H9 (cell line): ENCODE data around the gene SRPX2. TPM values are rescaled to one million over a fixed set of nuclear protein-coding genes. Genes with fewer than 3 reads are reported as not detected.

Experiments used
- DNase-seq: peaks from one replicate; pipeline ENCODE4 v3.0.0-alpha.2; 2017
- H2AFZ ChIP-seq: one replicate; pipeline ENCODE4 v1.6.1; 2013; ENCODE audit warnings: mild to moderate bottlenecking, low read length, control low read depth, moderate library complexity
- H2AK5ac ChIP-seq: 2 replicates; pipeline ENCODE4 v1.6.1; 2013; ENCODE audit warnings: low read length, control low read depth, mixed read lengths; ENCODE audit not compliant: insufficient read length
- H2BK120ac ChIP-seq: one replicate; pipeline ENCODE4 v1.6.1; 2013; ENCODE audit warnings: low read depth, mild to moderate bottlenecking, low read length, control low read depth, inconsistent platforms; ENCODE audit not compliant: poor library complexity, severe bottlenecking
- H2BK12ac ChIP-seq: 2 replicates; pipeline ENCODE4 v1.6.1; 2013; ENCODE audit warnings: low read length, control low read depth, mixed read lengths, low read depth; ENCODE audit not compliant: insufficient read length
- H2BK15ac ChIP-seq: 2 replicates; pipeline ENCODE4 v1.6.1; 2013; ENCODE audit warnings: low read depth, low read length, control low read depth
- H2BK20ac ChIP-seq: one replicate; pipeline ENCODE4 v1.6.1; 2013; ENCODE audit warnings: low read depth, mild to moderate bottlenecking, low read length, control low read depth, inconsistent platforms; ENCODE audit not compliant: poor library complexity, severe bottlenecking
- H2BK5ac ChIP-seq: 2 replicates; pipeline ENCODE4 v1.6.1; 2013; ENCODE audit warnings: low read length, control low read depth, mixed read lengths; ENCODE audit not compliant: insufficient read length
- H3K14ac ChIP-seq: 2 replicates; pipeline ENCODE4 v1.6.1; 2013; ENCODE audit warnings: low read length, control low read depth; ENCODE audit not compliant: insufficient read depth
- H3K18ac ChIP-seq: 2 replicates; pipeline ENCODE4 v1.6.1; 2013; ENCODE audit warnings: low read depth, mild to moderate bottlenecking, mixed read lengths, low read length, control low read depth; ENCODE audit not compliant: insufficient read length
- H3K23ac ChIP-seq: 2 replicates; pipeline ENCODE4 v1.6.1; 2013; ENCODE audit warnings: low read length, control low read depth, mixed read lengths, low read depth; ENCODE audit not compliant: insufficient read length
- H3K23me2 ChIP-seq: 2 replicates; pipeline ENCODE4 v1.6.1; 2013; ENCODE audit warnings: low read depth, mild to moderate bottlenecking, mixed read lengths, low read length, control low read depth; ENCODE audit not compliant: insufficient read length, poor library complexity, severe bottlenecking
- H3K27ac ChIP-seq: 2 replicates; pipeline ENCODE4 v1.5.1; 2013; ENCODE audit warnings: low read length, control low read depth, mixed read lengths, low read depth; ENCODE audit not compliant: insufficient read length
- H3K27me3 ChIP-seq: 2 replicates; pipeline ENCODE4 v1.6.1; 2013; ENCODE audit warnings: low read length, control low read depth, inconsistent platforms; ENCODE audit not compliant: insufficient read depth
- H3K4ac ChIP-seq: 2 replicates; pipeline ENCODE4 v1.6.1; 2013; ENCODE audit warnings: low read depth, mild to moderate bottlenecking, control low read depth, inconsistent platforms, low read length, moderate library complexity
- H3K4me1 ChIP-seq: 2 replicates; pipeline ENCODE4 v1.6.1; 2013; ENCODE audit warnings: low read length, control low read depth, inconsistent platforms; ENCODE audit not compliant: insufficient read depth
- H3K4me2 ChIP-seq: 2 replicates; pipeline ENCODE4 v1.6.1; 2013; ENCODE audit warnings: low read length, control low read depth, mixed read lengths; ENCODE audit not compliant: insufficient read length, insufficient read depth
- H3K56ac ChIP-seq: 2 replicates; pipeline ENCODE4 v1.6.1; 2013; ENCODE audit warnings: low read depth, mild to moderate bottlenecking, mixed read lengths, low read length, control low read depth; ENCODE audit not compliant: insufficient read length
- H3K79me1 ChIP-seq: 2 replicates; pipeline ENCODE4 v1.6.1; 2013; ENCODE audit warnings: low read depth, mild to moderate bottlenecking, moderate library complexity, low read length, control low read depth, inconsistent platforms; ENCODE audit not compliant: insufficient read depth, poor library complexity, severe bottlenecking
- H3K79me2 ChIP-seq: 2 replicates; pipeline ENCODE4 v1.6.1; 2013; ENCODE audit warnings: low read length, control low read depth, inconsistent platforms; ENCODE audit not compliant: insufficient read depth
- H3K9ac ChIP-seq: 2 replicates; pipeline ENCODE4 v1.6.1; 2013; ENCODE audit warnings: low read length, control low read depth, mixed read lengths; ENCODE audit not compliant: insufficient read length; ENCODE audit errors: extremely low read depth
- H3K9me3 ChIP-seq: one replicate; pipeline ENCODE4 v1.6.1; 2013; ENCODE audit warnings: low read depth, low read length, inconsistent platforms; ENCODE audit not compliant: control insufficient read depth
- H3T11ph ChIP-seq: one replicate; pipeline ENCODE4 v1.6.1; 2013; ENCODE audit warnings: mild to moderate bottlenecking, low read length, control low read depth, inconsistent platforms
- H4K20me1 ChIP-seq: one replicate; pipeline ENCODE4 v1.6.1; 2013; ENCODE audit not compliant: control insufficient read depth, insufficient read length, insufficient read depth
- H4K5ac ChIP-seq: 2 replicates; pipeline ENCODE4 v1.6.1; 2013; ENCODE audit warnings: low read depth, mild to moderate bottlenecking, mixed read lengths, low read length, control low read depth; ENCODE audit not compliant: insufficient read length
- H4K8ac ChIP-seq: replicated peaks from 2 replicates; pipeline ENCODE4 v1.6.1; 2013; ENCODE audit warnings: low read length, control low read depth, mixed read lengths, low read depth; ENCODE audit not compliant: insufficient read length
- H4K91ac ChIP-seq: 2 replicates; pipeline ENCODE4 v1.6.1; 2013; ENCODE audit warnings: low read depth, mild to moderate bottlenecking, moderate library complexity, mixed read lengths, low read length, control low read depth; ENCODE audit not compliant: insufficient read length
- H3K27ac Mint-ChIP-seq, 3 experiments: 2 replicates in 2 of 3; 3 replicates in 1 of 3; pipeline ENCODE4 v1.8.0; 2020 to 2021; ENCODE audit warnings: mixed read lengths in 3 of 3, mild to moderate bottlenecking in 1 of 3, moderate library complexity in 1 of 3
- H3K27me3 Mint-ChIP-seq: 2 replicates; pipeline ENCODE4 v1.8.0; 2021; ENCODE audit warnings: low read depth, mild to moderate bottlenecking, moderate library complexity, mixed read lengths
- H3K36me3 Mint-ChIP-seq, 3 experiments: 2 replicates in 2 of 3; 3 replicates in 1 of 3; pipeline ENCODE4 v1.8.0; 2020 to 2021; ENCODE audit warnings: low read depth in 3 of 3, mixed read lengths in 3 of 3; ENCODE audit not compliant: insufficient read depth in 1 of 3
- H3K4me1 Mint-ChIP-seq, 2 experiments: 2 replicates each; pipeline ENCODE4 v1.8.0; 2020; ENCODE audit warnings: mixed read lengths in 2 of 2
- H3K4me3 Mint-ChIP-seq, 2 experiments: 2 replicates in 1 of 2; 3 replicates in 1 of 2; pipeline ENCODE4 v1.8.0; 2020 to 2021; ENCODE audit warnings: mild to moderate bottlenecking in 2 of 2, mixed read lengths in 2 of 2, moderate library complexity in 1 of 2
- H3K9me3 Mint-ChIP-seq, 2 experiments: 2 replicates in 1 of 2; 3 replicates in 1 of 2; pipeline ENCODE4 v1.8.0; 2020; ENCODE audit warnings: mild to moderate bottlenecking in 2 of 2, mixed read lengths in 2 of 2, moderate library complexity in 1 of 2
- whole genome bisulfite sequencing: extraction: QIAGEN DNeasy Blood & Tissue Kit; methylation state at CpG from one replicate; pipeline ENCODE4 v1.1.7; 2013; ENCODE audit warnings: missing lambda C conversion rate, low lambda C conversion rate, mixed read lengths; ENCODE audit not compliant: insufficient read length; ENCODE audit errors: extremely low coverage; 5-methylcytosine and 5-hydroxymethylcytosine counted together
- total RNA-seq: library from RNA; stranded (reverse); gene quantifications from 2 replicates; pipeline ENCODE4 v1.2.1, GENCODE V29; 2021
- TF ChIP-seq, protein P1 (sequence below): fragments of 200-600 bp; sonication (generic); conservative IDR thresholded peaks from 3 replicates; pipeline ENCODE4 v1.8.0; 2021; ENCODE audit warnings: antibody characterized with exemption, mild to moderate bottlenecking

SRPX2 gene
- total RNA-seq, 1 experiment from 2014 or later: not detected

- no peak overlapping the region for H2BK20ac ChIP-seq
- no peak overlapping the region for H3K18ac ChIP-seq
- no peak overlapping the region for H3K14ac ChIP-seq
- H3K36me3 Mint-ChIP-seq: peaks cover 0 to 5% (median 0%) of the 10 kb centered on the region in 3 experiments; a peak in 3 of 7 replicates
- H3K56ac ChIP-seq: no peak overlapping the region
- TF ChIP-seq, protein P1, sequence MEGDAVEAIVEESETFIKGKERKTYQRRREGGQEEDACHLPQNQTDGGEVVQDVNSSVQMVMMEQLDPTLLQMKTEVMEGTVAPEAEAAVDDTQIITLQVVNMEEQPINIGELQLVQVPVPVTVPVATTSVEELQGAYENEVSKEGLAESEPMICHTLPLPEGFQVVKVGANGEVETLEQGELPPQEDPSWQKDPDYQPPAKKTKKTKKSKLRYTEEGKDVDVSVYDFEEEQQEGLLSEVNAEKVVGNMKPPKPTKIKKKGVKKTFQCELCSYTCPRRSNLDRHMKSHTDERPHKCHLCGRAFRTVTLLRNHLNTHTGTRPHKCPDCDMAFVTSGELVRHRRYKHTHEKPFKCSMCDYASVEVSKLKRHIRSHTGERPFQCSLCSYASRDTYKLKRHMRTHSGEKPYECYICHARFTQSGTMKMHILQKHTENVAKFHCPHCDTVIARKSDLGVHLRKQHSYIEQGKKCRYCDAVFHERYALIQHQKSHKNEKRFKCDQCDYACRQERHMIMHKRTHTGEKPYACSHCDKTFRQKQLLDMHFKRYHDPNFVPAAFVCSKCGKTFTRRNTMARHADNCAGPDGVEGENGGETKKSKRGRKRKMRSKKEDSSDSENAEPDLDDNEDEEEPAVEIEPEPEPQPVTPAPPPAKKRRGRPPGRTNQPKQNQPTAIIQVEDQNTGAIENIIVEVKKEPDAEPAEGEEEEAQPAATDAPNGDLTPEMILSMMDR: no peak
- H4K8ac ChIP-seq: no peak overlapping the region
- H2AK5ac ChIP-seq: no peak overlapping the region
- H4K20me1 ChIP-seq: no peaks in the 10 kb centered on the region
- WGBS: no CpG with 5 or more reads among the region's 4 CpGs
- no peak overlapping the region for H3K9ac ChIP-seq
- H3K23me2 ChIP-seq: no peaks in the 10 kb centered on the region
- no peak overlapping the region for H3K4me3 Mint-ChIP-seq
- no peak overlapping the region for H2BK5ac ChIP-seq
- H3K9me3 Mint-ChIP-seq: peaks cover 3 to 58% of the 10 kb centered on the region in 2 experiments; a peak in 3 of 5 replicates
- H4K5ac ChIP-seq: no peak overlapping the region
- no peaks in the 10 kb centered on the region for H3K79me2 ChIP-seq
- no peaks in the 10 kb centered on the region for H3K79me1 ChIP-seq
- no peak overlapping the region for H3K4me2 ChIP-seq
- H3K4me1 Mint-ChIP-seq: no peaks in the 10 kb centered on the region
- H2BK15ac ChIP-seq: no peak overlapping the region
- H3K23ac ChIP-seq: no peak overlapping the region
- no peak overlapping the region for H3K27ac ChIP-seq
- H3T11ph ChIP-seq: no peak overlapping the region
- H2BK12ac ChIP-seq: no peak overlapping the region
- no peaks in the 10 kb centered on the region for H3K27me3 ChIP-seq
- no peak overlapping the region for H2AFZ ChIP-seq
- no peak overlapping the region for H4K91ac ChIP-seq
- no peak for DNase-seq
- H3K4ac ChIP-seq: no peak overlapping the region
- H3K27me3 Mint-ChIP-seq: no peaks in the 10 kb centered on the region
- H3K4me1 ChIP-seq: no peaks in the 10 kb centered on the region
- no peak overlapping the region for H3K27ac Mint-ChIP-seq
- H2BK120ac ChIP-seq: no peak overlapping the region
- H3K9me3 ChIP-seq: no peaks in the 10 kb centered on the region
Measured at GRCh38 chrX:100623001-100623400, 21.0 kb upstream of the SRPX2 start.
